ENCODE measurements around the gene LRRC63.

DNA sequence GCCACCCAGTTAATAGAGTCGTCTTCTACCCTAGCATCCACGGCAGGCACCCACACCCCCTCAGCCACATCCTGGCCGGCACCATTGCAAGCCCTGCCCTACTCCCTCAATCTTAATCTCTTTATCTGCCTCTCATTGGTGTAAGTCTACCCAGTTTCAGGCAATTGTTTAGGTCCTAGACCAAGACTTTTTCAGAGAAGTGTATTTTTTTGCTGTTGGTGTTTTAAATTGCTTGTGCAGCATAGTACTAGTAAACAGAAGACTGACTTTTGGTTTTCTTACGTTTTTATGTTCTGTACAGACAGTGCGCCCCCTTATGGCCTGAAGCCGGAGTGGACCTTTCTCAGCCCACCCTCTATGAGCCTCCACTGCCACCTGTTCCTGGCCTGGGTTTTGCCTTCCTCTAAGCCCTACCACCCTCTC lies 27.4 kb upstream of the LRRC63 start:
- TF ChIP-seq SMC3 (IDR thresholded peaks at IDR 0.05; ENCODE audit: low read depth, low read length) (no peak), TAF1 (IDR thresholded peaks at IDR 0.05; ENCODE audit: borderline replicate concordance, low read depth, low read length) (no peak)
- TF ChIP-seq, protein P1, sequence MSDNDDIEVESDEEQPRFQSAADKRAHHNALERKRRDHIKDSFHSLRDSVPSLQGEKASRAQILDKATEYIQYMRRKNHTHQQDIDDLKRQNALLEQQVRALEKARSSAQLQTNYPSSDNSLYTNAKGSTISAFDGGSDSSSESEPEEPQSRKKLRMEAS (IDR thresholded peaks at IDR 0.05; ENCODE audit: low read depth) = no peak
